Stimulated activated CD4-positive, alpha-beta T cell treated with anti-CD3 and anti-CD28 coated beads, TNF-alpha, amount 100 ng/mL, for 48 hours (primary cell): ENCODE data around the gene JAG1.

Experiments
- DNase-seq, 3 donors: peaks; one replicate each; pipeline ENCODE4 v3.0.0-alpha.2; 2020; ENCODE audit warnings: low read depth in 3 of 3

Gene JAG1

GRCh38 chr20:10673842-10674683, at the start of gene JAG1:
JAG1 (minus strand) TSS chr20:10673999; CDS start chr20:10673530, 469 bp downstream.
- peak in 2 of 3 donors; percentile 37 to 56 for DNase-seq

- DNase-seq: no peak
Measured at GRCh38 chr20:10721976-10722375, 48.2 kb upstream of the JAG1 start.

- DNase-seq: no peak
Measured at GRCh38 chr20:10721137-10721896, 47.5 kb upstream of the JAG1 start.

GRCh38 chr20:10720565-10720964, 46.8 kb upstream of the JAG1 start:
- DNase-seq: no peak

GRCh38 chr20:10719740-10720385, 46.1 kb upstream of the JAG1 start:
- no peak for DNase-seq

- DNase-seq: no peak
Measured at GRCh38 chr20:10718661-10719060, 44.9 kb upstream of the JAG1 start.

- no peak for DNase-seq
Measured at GRCh38 chr20:10716855-10717254, 43.1 kb upstream of the JAG1 start.

- no peak for DNase-seq
Measured at GRCh38 chr20:10715035-10715434, 41.2 kb upstream of the JAG1 start.

GRCh38 chr20:10714236-10714975, 40.6 kb upstream of the JAG1 start:
- DNase-seq: no peak

- no peak for DNase-seq
Measured at GRCh38 chr20:10713161-10713560, 39.4 kb upstream of the JAG1 start.

- no peak for DNase-seq
Measured at GRCh38 chr20:10711903-10712451, 38.2 kb upstream of the JAG1 start.

- DNase-seq: no peak
Measured at GRCh38 chr20:10710991-10711775, 37.4 kb upstream of the JAG1 start.

- DNase-seq: no peak
Measured at GRCh38 chr20:10709916-10710315, 36.1 kb upstream of the JAG1 start.

- no peak for DNase-seq
Measured at GRCh38 chr20:10708351-10709185, 34.8 kb upstream of the JAG1 start.

- no peak for DNase-seq
Measured at GRCh38 chr20:10707791-10708190, 34.0 kb upstream of the JAG1 start.

GRCh38 chr20:10707068-10707467, 33.3 kb upstream of the JAG1 start:
- no peak for DNase-seq

GRCh38 chr20:10706460-10706811, 32.6 kb upstream of the JAG1 start:
- no peak for DNase-seq

- DNase-seq: no peak
Measured at GRCh38 chr20:10705801-10706459, 32.1 kb upstream of the JAG1 start.

- no peak for DNase-seq
Measured at GRCh38 chr20:10701607-10702006, 27.8 kb upstream of the JAG1 start.
